ENCODE measurements around the gene ZC3H12D.
"Not testable (repeated sequence)": the region's sequence is repeated elsewhere in the genome, so short reads cannot be mapped to it uniquely, and the experiment has no call there.

ZC3H12D gene

DNA sequence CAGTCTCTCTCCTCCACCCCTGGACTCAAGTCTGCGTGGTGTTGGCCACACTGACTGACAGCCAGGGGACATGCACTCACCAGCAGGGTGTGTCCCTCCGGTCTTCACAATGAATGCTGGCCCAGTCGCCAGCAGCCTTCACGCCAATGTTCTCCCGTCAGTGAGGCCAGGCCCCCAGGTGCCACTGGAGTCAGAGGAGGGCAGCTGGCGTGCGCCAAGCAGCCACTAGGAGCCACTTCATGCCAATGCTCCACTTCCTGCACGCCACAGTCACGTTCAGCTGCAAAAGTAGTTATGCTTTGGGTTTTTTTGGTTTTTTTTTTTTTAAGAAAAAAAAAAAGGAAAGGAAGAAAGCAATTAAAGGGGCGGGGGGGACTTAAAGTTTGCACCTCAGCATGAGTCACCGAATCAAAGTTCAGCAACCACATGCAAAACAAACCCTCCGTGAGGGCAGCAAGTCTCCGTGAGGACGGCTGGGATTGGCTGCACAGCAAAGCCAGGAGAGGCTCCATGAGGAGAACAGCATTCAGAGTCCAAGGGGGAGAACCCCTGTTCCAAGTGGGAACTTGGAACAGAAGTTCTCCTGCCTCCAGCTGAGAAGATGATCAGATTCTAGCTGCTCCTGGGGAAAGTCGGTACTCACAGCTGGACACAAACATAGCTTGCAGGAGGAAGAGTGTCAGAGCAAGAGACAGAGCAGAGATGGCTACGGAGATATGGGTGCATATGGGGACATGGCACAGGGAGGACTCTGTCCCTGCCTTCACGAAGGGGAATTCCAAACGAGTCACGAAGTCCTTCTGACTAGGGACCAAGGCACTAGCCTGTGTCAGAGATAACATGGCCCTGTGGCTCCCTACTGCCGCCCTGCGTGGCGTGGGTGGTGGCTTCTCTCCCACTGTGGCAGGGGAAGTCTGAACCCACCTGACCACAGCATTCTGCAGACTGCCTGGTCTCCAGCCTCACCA lies at the start of gene ZC3H12D:
Gene ZC3H12D (minus strand): TSS at position 282 of the 968 bp plus-strand sequence. CDS start 10,471 bp downstream, outside the sequence.
- DNase-seq (ENCODE audit: low read depth, low spot score): peak; percentile 74

DNA sequence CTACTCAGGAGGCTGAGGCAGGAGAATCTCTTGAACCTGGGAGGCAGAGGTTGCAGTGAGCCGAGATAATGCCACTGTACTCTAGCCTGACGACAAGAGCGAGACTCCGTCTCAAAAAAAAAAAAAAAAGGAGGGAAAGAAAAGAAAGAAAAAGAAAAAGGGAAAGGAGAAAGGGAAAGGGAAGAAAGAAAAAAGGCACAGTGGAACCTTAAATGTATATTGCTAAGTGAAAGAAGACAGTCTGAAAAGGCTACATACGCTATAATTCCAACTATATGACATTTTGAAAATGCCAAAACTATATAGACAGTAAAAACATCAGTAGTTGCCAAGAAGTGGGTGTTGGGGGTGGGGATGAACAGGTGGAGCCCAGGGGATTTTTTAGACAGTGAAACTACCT lies 44.8 kb upstream of the ZC3H12D start:
- no peak for DNase-seq (ENCODE audit: low read depth, low spot score)

DNA sequence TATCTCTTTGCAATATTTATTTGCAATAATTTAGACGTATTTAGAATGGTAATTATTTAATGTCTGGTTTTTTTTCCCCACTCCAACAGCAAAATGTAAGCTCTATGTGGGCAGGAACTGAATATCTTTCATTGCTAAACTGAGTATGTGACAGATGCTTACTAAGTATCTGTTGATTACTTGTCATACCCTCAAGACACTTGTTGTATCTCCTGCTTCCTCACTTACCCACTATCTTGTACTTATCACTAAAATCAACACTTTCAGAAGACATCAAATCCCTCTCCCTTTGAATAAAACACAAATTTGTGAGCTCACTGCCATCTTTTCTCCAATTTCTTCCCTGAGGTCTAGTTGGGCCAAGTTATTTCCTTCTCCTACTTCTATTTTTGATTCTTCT lies 30.7 kb upstream of the ZC3H12D start:
- no peak for DNase-seq (ENCODE audit: low read depth, low spot score)

DNA sequence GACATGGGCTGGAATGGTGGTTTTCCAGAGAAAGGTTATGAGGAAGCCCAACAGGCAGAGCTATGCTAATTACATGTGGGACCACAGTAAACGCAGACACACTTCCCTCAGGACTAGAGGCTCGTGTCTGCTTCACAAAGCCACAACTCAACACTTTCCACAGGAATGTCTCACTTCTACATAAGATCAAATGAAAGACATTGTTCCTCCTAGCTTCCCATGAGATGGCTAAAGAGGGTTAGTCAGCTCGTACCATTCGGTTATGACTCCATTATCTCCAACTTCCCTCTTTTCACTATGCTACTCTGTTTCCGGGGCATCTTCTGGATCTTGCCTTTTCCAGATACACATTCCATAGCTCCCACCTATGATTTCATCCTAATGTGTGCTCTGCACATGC lies 29.1 kb upstream of the ZC3H12D start:
- DNase-seq (ENCODE audit: low read depth, low spot score): no peak

DNA sequence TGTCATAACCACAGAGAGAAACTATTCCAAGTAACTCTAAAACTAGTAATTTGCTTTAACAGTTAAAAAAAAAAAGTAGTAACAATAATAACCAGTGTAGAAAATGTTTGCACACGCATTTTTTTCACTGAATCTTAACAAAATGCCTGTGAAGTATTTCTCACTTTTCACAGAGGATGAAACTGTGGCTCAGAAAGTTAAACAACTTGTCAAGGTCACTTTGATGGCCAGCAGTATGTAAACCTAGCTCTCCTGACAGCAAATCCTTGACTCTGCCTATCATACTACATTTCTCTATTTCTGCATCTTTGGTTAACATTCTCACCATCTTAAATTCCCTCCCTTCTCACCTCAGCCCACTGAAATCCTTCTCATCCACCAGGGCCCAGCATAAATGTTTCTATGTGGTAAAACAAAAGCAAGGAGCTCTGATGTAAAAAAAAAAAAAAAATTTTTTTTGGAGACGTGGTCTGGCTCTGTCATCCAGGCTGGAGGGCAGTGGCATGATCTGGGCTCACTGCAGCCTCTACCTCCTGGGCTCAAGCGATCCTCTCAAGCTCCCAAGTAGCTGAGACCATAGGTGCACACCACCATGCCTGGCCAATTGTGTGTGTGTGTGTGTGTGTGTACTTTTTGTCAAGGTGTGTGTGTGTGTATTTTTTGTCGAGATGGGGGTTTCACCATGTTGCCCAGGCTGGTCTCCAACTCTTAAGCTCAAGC lies 26.1 kb upstream of the ZC3H12D start:
- DNase-seq (ENCODE audit: low read depth, low spot score): no peak

DNA sequence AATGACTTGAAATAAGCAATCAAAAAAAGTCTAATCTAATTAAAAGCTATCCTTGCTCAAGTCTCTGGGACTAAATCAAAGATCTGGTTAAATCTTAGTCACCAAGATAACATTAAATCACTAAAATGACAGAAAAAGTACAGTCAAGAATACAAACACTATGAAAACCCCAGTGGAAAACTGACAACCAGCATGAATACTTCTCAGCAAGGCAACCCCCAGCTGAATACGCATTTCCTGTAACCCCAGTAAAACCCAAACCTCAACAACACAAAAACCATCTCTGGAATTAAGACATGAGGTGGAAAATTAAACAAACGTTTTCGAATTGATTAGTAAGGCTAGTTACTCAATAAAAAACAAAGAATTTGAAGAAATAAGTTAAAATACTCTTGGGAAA lies 23.7 kb upstream of the ZC3H12D start:
- no peak for DNase-seq (ENCODE audit: low read depth, low spot score)

DNA sequence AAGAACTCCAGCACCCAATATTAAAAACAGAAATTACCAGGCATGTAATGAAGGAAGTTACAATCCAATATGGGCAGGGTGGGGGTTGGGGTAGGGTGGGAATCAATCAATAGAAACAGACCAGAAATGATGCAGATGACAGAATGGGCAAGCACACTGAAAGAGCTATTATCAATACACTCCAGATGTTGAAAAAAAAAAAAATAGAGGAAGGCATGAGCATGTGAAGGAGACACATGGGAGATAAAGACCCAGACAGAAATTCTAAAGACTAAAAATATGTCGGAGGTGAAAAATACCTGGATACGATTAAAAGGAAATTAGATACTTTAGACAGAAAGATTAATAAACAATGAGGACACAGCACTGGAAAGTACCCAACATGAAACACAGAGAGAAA lies 19.1 kb upstream of the ZC3H12D start:
- no peak for DNase-seq (ENCODE audit: low read depth, low spot score)

DNA sequence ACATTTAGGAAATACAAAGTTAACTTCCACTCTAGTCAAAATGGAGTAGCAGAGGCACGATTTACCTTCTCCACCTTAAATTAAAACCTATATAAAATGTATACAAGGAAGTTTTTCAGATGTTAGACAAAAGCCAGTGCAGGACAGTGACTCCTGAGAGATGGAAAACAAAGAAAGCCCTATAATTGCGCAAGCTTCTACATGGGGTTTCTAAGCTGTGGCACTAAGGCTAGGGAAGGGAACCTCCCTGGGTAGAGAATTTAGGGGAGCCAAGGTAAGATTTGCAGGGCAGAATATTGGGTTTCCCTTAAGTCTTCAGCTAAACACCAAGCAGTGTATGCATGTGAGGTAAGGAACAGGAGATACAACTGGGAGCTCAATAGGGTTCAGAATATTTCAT lies 18.5 kb upstream of the ZC3H12D start:
- no peak for DNase-seq (ENCODE audit: low read depth, low spot score)

DNA sequence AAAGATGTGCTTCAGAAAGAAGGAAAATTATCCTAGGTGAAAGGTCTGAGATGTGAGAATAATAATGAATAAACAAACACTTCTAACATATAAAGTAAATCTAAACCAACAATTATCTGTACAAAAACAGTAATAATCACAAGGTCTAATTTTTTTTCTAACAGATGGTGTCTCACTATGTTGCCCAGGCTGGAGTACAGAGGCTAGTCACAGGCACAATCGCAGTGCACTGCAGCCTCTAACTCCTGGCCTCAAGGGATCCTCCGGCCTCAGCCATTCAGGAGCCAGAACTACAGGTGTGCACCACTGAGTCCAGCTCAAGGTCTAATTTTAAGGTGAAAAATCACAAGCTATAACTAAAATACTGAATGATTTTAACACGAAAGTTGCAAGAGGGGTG lies 17.0 kb upstream of the ZC3H12D start:
- no peak for DNase-seq (ENCODE audit: low read depth, low spot score)

DNA sequence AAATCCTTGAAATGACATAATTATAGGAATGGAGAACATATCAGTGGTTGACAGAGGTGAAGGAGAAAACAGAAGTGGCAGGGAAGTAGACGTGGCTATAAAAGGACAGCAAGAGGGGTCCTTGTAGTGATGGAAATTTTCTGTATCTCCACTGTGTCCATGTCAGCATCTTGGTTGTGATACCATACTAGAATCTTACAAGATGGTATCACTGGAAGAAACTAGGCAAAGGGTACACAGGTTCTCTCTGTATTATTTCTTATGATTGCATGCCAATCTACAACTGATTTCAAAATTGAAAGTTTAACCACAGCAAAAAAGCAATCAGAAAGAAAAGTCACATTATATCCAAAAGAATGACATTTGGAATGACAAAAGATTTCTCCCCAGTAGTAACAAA lies 16.4 kb upstream of the ZC3H12D start:
- no peak for DNase-seq (ENCODE audit: low read depth, low spot score)

DNA sequence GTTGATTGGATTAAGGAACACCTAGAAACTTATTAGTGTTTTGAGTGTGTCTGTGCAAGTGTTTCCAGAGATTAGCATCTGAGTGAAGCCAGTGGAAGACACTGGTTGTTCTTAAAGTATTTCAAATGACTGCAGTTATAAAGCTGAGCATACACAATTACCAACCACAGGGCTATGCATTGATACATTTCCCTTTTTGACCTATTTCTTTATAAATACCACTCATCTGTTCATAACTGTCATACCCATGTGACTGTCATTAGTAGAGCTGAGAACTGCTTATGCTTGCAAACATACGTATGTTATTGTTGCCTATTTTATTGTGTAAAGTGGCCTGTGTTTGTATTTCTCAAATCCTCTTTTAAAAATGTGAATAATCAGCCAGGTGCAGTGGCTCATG lies 15.3 kb upstream of the ZC3H12D start:
- no peak for DNase-seq (ENCODE audit: low read depth, low spot score)

DNA sequence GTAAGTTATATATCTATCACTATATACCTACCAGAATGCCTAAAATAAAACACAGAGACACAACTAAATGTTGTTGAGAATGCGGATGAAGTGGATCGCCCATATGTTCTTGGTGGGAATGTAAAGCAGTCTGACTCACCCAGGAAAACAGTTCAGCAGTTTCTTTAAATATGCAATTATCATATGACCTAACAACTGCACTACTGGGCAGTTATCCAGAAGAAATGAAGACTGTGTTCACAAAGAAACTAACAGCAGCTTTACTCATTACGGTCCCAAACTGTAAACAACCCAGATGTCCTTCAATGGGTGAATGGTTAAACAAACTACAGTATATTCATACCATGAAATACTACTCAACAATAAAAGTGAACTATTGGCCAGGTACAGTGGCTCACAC lies 14.3 kb upstream of the ZC3H12D start:
- DNase-seq (ENCODE audit: low read depth, low spot score): peak; percentile 65

DNA sequence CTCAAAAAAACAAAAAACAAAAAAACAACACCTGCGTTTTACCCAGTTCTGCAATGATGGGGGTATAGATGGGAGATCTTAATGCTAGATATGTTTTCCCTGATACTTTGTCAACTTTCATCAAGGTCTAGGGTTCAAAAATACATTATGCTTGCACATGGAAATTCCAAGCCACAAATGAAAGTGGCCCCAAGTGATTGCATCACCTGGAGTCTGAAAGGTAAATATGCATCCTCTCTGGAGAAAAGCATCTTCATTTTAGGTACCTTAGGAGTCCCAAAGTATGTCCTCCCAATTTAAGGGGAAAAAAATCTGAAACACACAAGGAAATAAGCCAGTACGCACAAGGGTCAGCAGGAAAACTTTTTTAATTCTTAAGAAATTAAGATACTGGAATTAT lies 12.6 kb upstream of the ZC3H12D start:
- no peak for DNase-seq (ENCODE audit: low read depth, low spot score)

DNA sequence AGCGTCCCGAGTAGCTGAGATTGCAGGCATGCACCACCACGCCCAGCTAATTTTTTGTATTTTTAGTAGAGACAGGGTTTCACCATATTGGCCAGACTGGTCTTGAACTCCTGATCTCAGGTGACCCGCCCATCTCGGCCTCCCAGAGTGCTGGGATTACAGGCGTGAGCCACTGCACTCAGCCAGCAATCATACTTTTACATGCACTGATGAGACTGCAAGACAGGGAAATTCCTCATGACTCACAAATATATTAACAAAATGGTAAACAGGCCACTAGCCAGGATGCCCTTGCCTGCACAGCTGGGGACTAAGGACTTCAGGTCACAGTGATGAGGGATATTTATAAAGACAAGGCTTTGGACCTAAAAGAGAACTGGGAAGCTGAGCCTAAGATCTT lies 11.8 kb upstream of the ZC3H12D start:
- DNase-seq (ENCODE audit: low read depth, low spot score): not testable (repeated sequence)

DNA sequence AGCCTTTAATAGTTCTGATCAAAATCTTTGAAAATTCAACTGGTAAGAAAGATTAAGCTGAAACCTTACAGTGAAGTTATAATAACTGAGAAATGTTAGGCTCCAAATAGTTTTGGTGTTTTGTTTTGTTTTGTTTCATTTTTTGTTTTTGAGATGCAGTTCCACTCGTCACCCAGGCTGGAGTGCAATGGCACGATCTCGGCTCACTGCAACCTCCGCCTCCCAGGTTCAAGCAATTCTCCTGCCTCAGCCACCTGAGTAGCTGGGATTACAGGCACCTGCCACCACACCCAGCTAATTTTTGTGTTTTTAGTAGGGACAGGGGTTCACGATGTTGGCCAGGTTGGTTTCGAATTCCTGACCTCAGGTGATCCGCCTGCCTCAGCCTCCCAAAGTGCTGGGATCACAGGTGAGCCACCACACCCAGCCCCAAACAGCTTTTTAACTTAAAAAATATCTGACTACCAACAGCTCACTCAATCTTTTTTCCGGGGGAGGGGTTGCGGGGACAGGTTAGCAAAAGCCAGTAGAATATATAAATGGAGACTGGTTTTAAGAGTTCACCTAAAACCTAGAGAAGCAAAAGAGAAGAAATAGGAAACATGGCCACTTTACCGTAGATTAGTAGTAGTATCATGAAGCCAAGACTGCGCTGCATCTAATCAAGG lies 10.7 kb upstream of the ZC3H12D start:
- DNase-seq (ENCODE audit: low read depth, low spot score): not testable (repeated sequence)

DNA sequence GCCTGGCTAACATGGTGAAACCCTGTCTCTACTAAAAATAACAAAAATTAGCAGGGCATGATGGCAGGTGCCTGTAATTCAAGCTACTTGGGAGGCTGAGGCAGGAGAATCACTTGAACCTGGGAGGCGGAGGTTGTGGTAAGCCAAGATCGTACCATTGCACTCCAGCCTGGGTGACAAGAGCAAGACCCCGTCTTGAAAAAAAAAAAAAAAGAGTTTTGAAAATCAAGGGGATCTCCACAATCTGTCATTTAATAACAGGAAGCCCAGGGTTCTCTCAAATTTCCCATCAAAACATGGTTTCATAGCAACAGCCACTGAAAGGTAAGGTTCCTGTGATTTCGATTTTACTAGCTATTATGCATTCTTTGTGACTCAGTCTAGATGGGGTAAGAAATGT lies 10.0 kb upstream of the ZC3H12D start:
- DNase-seq (ENCODE audit: low read depth, low spot score): not testable (repeated sequence)

DNA sequence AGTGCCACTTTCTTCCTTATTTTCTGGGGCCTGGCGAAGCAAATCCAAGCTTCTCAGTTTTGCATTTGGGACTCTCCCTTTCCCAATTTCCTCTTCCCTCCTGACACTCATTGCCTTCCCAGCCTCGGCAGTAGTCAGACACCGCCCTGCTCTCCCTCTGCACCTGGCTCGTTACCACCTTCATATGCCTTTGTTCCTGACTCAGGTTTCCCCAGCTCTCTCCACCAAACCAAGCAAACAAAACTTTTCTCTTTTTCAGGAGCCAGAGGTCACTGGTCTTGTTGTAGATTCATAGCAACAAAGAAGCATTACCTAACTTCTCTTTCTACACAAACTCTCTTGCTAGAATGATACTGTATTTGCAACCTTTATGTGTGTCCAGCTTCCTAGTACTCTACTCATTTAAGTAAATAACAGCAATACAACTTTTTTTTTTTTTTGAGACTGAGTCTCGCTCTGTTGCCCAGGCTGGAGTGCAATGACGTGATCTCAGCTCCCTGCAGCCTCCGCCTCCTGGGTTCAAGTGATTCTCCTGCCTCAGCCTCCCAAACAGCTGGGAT lies 9.0 kb upstream of the ZC3H12D start:
- no peak for DNase-seq (ENCODE audit: low read depth, low spot score)

DNA sequence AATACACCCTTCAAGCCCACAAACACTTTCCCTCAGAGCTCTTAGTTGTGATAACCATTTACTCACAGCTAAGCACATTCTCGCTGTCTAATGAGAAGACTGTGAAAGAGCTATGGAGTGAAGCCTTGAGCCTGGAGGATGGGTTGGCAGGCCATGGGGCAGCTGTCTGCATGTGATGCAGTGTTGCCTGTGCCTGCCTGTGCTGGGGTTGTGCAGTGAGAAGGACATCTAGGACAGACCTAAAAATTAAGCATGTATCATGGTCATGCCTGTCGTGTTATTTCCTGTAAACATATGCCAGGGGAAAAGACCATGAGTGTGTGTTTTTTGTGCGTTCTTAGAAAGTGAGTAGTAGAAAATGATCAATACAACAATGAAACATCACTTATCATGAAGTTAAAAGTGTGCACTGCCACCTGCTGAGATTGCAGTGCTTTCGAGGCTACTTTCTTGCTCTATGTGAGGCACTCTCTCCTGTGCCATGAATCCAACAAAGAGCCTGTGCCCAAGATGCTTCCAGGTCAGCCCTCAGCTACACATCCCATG lies 8.1 kb upstream of the ZC3H12D start:
- DNase-seq (ENCODE audit: low read depth, low spot score): no peak

DNA sequence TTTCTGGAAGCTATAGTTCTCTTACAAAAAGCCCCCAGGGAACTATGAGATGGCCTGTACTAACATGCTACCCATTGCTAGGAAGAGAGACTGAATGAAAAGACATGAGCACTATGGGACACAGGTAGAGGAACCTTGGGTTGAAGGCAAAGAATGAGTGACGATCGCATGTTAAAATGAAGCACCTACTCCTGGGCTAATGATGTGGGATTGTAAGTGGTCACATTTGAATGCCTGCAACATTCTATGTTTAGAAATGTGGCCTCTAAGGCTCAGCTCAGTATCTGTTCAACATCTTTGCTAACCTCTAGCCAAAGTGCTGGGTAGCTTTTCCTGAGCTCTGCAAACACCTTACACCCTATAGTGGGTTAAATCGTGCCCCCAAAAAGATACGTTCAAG lies 5.2 kb upstream of the ZC3H12D start:
- no peak for DNase-seq (ENCODE audit: low read depth, low spot score)

DNA sequence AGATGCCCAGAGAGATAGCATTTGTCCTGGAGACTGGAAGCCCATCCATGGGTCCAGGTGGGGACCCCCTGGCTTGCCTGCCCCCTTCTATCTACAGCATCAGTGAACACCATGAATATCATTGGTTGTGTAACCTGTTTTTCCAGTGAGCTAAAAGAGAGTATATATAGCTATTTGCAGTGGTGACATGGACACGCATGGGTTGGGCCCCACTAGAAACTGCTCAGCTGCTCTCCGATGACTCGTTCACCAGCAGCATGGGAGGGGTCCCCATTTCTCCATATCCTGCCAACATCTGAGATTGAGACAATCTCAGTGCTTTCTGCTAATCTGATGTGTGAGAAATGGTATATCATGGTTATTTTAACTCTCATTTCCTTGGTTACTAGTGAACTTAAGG lies 4.0 kb upstream of the ZC3H12D start:
- DNase-seq (ENCODE audit: low read depth, low spot score): no peak

DNA sequence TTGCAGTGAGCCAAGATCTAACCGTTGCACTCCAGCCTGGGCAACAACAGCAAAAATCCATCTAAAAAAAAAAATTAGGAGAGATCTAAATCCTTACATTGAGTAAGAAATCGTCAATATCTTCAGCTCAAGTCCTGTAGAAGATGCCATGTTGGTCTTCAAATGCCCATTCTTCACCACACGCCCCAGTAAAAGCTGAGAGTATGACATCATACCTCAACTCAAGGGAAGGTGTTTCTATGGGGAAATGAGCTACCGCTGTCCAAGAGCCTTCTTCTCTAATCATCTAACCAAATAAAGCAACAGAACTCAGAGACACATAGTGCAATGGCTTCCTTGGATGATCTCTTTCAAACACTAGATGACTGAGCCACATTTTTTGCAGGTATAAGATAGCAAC lies 2.5 kb upstream of the ZC3H12D start:
- no peak for DNase-seq (ENCODE audit: low read depth, low spot score)
